Neutrophil (primary cell): ENCODE data around the gene FYN.

ENCODE experiments used
- H3K27ac ChIP-seq: fragments of 200-600 bp; sonication (generic); 2 replicates; pipeline ENCODE4 v1.5.1; 2016; ENCODE audit warnings: mild to moderate bottlenecking, moderate library complexity
- H3K27me3 ChIP-seq: fragments of 200-600 bp; sonication (generic); 2 replicates; pipeline ENCODE4 v1.6.0; 2016; ENCODE audit warnings: mild to moderate bottlenecking
- H3K36me3 ChIP-seq: fragments of 200-600 bp; sonication (generic); 2 replicates; pipeline ENCODE4 v1.5.1; 2017
- H3K4me1 ChIP-seq, 2 experiments: fragments of 200-600 bp in 1 of 2; sonication (generic) in 1 of 2; 1 replicate in 1 of 2; 2 replicates in 1 of 2; pipeline versions ENCODE4 v1.5.1 to v1.6.1; 2013 to 2016; ENCODE audit warnings: low read depth in 1 of 2, low read length in 1 of 2, mild to moderate bottlenecking in 1 of 2, moderate library complexity in 1 of 2; ENCODE audit not compliant: control insufficient read depth in 1 of 2, insufficient read depth in 1 of 2
- H3K4me3 ChIP-seq, 2 experiments: fragments of 200-600 bp in 1 of 2; sonication (generic) in 1 of 2; 1 replicate in 1 of 2; 2 replicates in 1 of 2; pipeline ENCODE4 v1.5.1; 2013 to 2016; ENCODE audit warnings: low read depth in 1 of 2, low read length in 1 of 2, mild to moderate bottlenecking in 1 of 2, moderate library complexity in 1 of 2
- H3K9me3 ChIP-seq: fragments of 200-600 bp; sonication (generic); 2 replicates; pipeline ENCODE4 v1.5.1; 2016
- CTCF ChIP-seq: fragments of 200-600 bp; sonication (generic); IDR thresholded peaks from 2 replicates; pipeline ENCODE4 v1.5.1; 2016; ENCODE audit warnings: antibody characterized with exemption

Gene FYN

DNA sequence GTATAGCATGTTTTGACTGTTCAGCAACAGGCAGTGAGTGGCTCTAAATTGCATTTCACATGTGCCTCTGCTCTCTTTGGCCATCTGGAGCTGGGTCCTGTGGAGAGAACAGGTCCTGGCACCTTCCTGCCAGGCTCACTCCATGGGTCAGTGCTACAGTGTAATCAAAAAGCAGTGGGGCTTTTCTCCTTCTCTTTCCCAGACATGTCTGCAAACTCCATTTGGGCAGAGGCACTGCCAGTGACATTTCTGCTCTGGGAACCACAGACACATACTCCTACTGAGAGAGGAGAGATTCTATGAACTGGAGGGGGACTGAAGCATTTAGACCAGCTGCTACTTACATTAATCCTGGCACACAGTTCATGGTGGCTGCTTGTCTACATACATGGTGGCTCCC is 199.3 kb downstream of the FYN start:
- H3K4me3 ChIP-seq, result no peak overlapping the region
- TF ChIP-seq CTCF, result no peak
- no peaks in the 10 kb centered on the region for H3K9me3 ChIP-seq
- no peak overlapping the region for H3K27ac ChIP-seq
- H3K4me1 ChIP-seq, result no peaks in the 10 kb centered on the region
- no peaks in the 10 kb centered on the region for H3K27me3 ChIP-seq
- no peaks in the 10 kb centered on the region for H3K36me3 ChIP-seq

GRCh38 chr6:111673532-111673931 is 199.7 kb downstream of the FYN start:
- Histone ChIP-seq H3K9me3 (no peaks in the 10 kb centered on the region), H3K27ac (no peak overlapping the region), H3K27me3 (no peaks in the 10 kb centered on the region), H3K4me3 (no peak overlapping the region), H3K4me1 (no peaks in the 10 kb centered on the region), H3K36me3 (no peaks in the 10 kb centered on the region)
- TF ChIP-seq CTCF, result no peak

DNA sequence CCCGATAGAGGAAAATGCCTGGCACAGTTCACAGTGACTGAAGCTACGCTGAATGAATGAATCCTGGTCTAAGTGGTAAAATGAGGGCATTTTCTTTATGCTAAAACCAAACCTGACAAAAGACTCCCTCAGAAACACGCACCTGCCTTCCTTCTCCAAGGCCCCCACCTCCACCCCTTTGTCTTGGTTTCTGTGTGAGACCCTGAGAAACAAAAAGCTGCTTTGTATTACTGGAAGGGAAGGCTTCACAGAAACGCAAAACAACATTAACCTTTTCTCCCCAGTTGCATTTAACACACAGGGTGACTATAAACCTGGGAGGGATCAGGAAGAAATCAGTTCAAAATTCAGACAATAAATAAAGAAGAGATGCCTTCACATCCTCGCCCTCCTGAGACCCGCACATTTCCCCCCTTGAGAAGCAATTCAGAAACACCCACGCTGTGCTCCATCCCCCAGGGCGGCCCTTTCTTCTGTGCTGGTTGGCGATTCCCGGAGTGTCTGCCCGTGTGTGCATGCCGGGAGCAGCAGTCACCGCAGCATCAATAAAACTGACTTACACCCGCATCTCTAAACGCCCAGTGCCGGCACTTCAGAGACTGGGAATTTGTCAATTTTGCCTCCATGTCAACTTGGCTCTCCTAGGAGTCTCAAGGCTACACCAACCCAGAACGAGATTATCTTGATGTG is 200.3 kb downstream of the FYN start:
- H3K9me3 ChIP-seq, result no peaks in the 10 kb centered on the region
- H3K4me3 ChIP-seq, result no peak overlapping the region
- no peak overlapping the region for H3K27ac ChIP-seq
- H3K36me3 ChIP-seq, result no peaks in the 10 kb centered on the region
- no peaks in the 10 kb centered on the region for H3K27me3 ChIP-seq
- H3K4me1 ChIP-seq, result no peaks in the 10 kb centered on the region
- TF ChIP-seq CTCF, result no peak

GRCh38 chr6:111669326-111669725 is 203.9 kb downstream of the FYN start:
- no peak overlapping the region for H3K4me3 ChIP-seq
- no peaks in the 10 kb centered on the region for H3K4me1 ChIP-seq
- H3K9me3 ChIP-seq, result no peaks in the 10 kb centered on the region
- no peaks in the 10 kb centered on the region for H3K27me3 ChIP-seq
- TF ChIP-seq CTCF, result no peak
- no peaks in the 10 kb centered on the region for H3K36me3 ChIP-seq
- no peak overlapping the region for H3K27ac ChIP-seq

DNA sequence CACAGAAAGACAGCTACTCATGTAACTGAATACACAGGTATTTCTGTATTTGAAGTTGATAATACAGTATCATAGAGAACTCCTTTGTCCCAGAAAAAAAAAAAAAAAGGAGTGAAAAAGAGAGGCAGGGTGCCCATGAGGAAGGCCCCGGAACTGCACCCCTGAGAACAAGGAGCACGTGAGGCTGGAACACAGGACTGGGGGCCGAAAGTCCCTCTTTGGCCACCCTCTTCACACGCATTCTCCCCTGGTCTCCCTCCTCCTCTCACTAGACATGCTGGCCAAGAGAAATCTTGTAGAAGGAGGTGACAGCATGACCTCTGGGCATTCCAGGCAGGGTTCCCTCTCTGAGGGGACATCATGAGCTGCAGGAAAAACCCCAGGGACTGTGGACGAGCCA is 204.8 kb downstream of the FYN start:
- no peak overlapping the region for H3K4me3 ChIP-seq
- no peaks in the 10 kb centered on the region for H3K4me1 ChIP-seq
- TF ChIP-seq CTCF, result no peak
- no peak overlapping the region for H3K27ac ChIP-seq
- H3K36me3 ChIP-seq, result no peaks in the 10 kb centered on the region
- no peaks in the 10 kb centered on the region for H3K9me3 ChIP-seq
- H3K27me3 ChIP-seq, result no peaks in the 10 kb centered on the region
